H1 (cell line): Measurements from ENCODE around the gene FHIT. TPM values are rescaled to one million over a fixed set of nuclear protein-coding genes. Genes with fewer than 3 reads are reported as not detected.
"Not testable (repeated sequence)": the region's sequence is repeated elsewhere in the genome, so short reads cannot be mapped to it uniquely, and the experiment has no call there.

Experiments used
- CTCF ChIA-PET: fragments of 300-600 bp; sonication (Branson Sonifier 250); formaldehyde crosslinking; loops from one replicate; lab custom pipeline; 2021; ENCODE audit not compliant: partially characterized antibody; lab: Charles Lee
- POLR2A ChIA-PET: fragments of 300-600 bp; sonication (Branson Sonifier 250); formaldehyde crosslinking; loops from one replicate; lab custom pipeline; 2021; ENCODE audit warnings: inconsistent platforms; ENCODE audit not compliant: partially characterized antibody; lab: Charles Lee
- DNase-seq, 2 experiments: peaks; one replicate each; pipeline versions ENCODE4 v3.0.0 to v3.0.0-alpha.2; 2010 to 2022; ENCODE audit warnings: low spot score in 2 of 2, low read depth in 1 of 2, mixed read lengths in 1 of 2
- FAIRE-seq: peaks from 2 replicates; lab custom pipeline; 2011; peaks lifted over from hg19 to GRCh38; lab: Jason Lieb, UNC
- H2AFZ ChIP-seq: 2 replicates; pipeline ENCODE4 v1.8.1; 2012; ENCODE audit warnings: low read length, inconsistent platforms
- H2AK5ac ChIP-seq: 2 replicates; pipeline ENCODE4 v1.6.1; 2013; ENCODE audit warnings: low read depth, low read length
- H2BK120ac ChIP-seq: replicated peaks from 2 replicates; pipeline ENCODE3; 2013; ENCODE audit warnings: low read depth, low read length, inconsistent platforms
- H2BK12ac ChIP-seq: 2 replicates; pipeline ENCODE4 v1.6.1; 2013; ENCODE audit warnings: low read depth, low read length
- H2BK15ac ChIP-seq: 2 replicates; pipeline ENCODE4 v1.6.1; 2013; ENCODE audit warnings: low read length
- H2BK20ac ChIP-seq: 2 replicates; pipeline ENCODE4 v1.6.1; 2013; ENCODE audit warnings: low read length
- H2BK5ac ChIP-seq: 2 replicates; pipeline ENCODE4 v1.6.1; 2013; ENCODE audit warnings: low read depth, low read length
- H3K14ac ChIP-seq: 2 replicates; pipeline ENCODE4 v1.6.1; 2013; ENCODE audit warnings: inconsistent platforms; ENCODE audit not compliant: insufficient read length
- H3K18ac ChIP-seq: 2 replicates; pipeline ENCODE4 v1.6.1; 2013; ENCODE audit warnings: low read length; ENCODE audit errors: extremely low read depth
- H3K23ac ChIP-seq: 2 replicates; pipeline ENCODE4 v1.6.1; 2013; ENCODE audit warnings: inconsistent platforms; ENCODE audit not compliant: insufficient read length
- H3K23me2 ChIP-seq: 2 replicates; pipeline ENCODE4 v1.6.1; 2013; ENCODE audit warnings: low read depth, low read length
- H3K27ac ChIP-seq: 2 replicates; pipeline ENCODE4 v1.6.1; 2011; ENCODE audit warnings: low read depth, low read length, inconsistent platforms
- H3K27me3 ChIP-seq, 4 experiments: replicated peaks in 1 of 4; 1 replicate in 1 of 4; 2 replicates in 3 of 4; pipeline versions ENCODE4 v1.6.1 to v1.8.1; 2011 to 2013; ENCODE audit warnings: low read length in 3 of 4, mild to moderate bottlenecking in 3 of 4, inconsistent platforms in 2 of 4, mixed read lengths in 2 of 4, moderate library complexity in 1 of 4; ENCODE audit not compliant: control insufficient read depth in 3 of 4, insufficient read depth in 3 of 4; ENCODE audit errors: extremely low read depth in 1 of 4
- H3K36me3 ChIP-seq, 4 experiments: 2 replicates each; pipeline versions ENCODE4 v1.6.1 to v1.8.1; 2011 to 2013; ENCODE audit warnings: mild to moderate bottlenecking in 4 of 4, low read length in 3 of 4, moderate library complexity in 2 of 4, control low read depth in 1 of 4, inconsistent platforms in 1 of 4; ENCODE audit not compliant: insufficient read depth in 4 of 4, control insufficient read depth in 2 of 4
- H3K4ac ChIP-seq: replicated peaks from 2 replicates; pipeline ENCODE3; 2013; ENCODE audit warnings: low read length, low read depth, mixed read lengths, inconsistent platforms; ENCODE audit not compliant: insufficient read length
- H3K4me1 ChIP-seq, 4 experiments: replicated peaks in 1 of 4; 1 replicate in 1 of 4; 2 replicates in 3 of 4; pipeline versions ENCODE4 v1.6.1 to v1.8.1; 2011 to 2013; ENCODE audit warnings: low read length in 3 of 4, inconsistent platforms in 2 of 4, mixed read lengths in 1 of 4; ENCODE audit not compliant: insufficient read depth in 4 of 4, control insufficient read depth in 3 of 4
- H3K4me2 ChIP-seq, 2 experiments: 2 replicates each; pipeline versions ENCODE4 v1.6.1 to v1.8.1; 2011 to 2013; ENCODE audit warnings: low read depth in 2 of 2, low read length in 2 of 2, control low read depth in 1 of 2, inconsistent platforms in 1 of 2, mild to moderate bottlenecking in 1 of 2; ENCODE audit not compliant: insufficient read depth in 1 of 2
- H3K4me3 ChIP-seq, 4 experiments: fragments of 200-600, 300-600 bp in 1 of 4; sonication (generic), shearing (Covaris generic), sonication (Bioruptor Twin) in 1 of 4; 2 replicates each; pipeline versions ENCODE4 v1.5.1 to v1.8.1; 2011 to 2016; ENCODE audit warnings: low read length in 4 of 4, low read depth in 3 of 4, control low read depth in 2 of 4, inconsistent platforms in 2 of 4, mild to moderate bottlenecking in 2 of 4, mixed read lengths in 1 of 4, moderate library complexity in 1 of 4; ENCODE audit not compliant: insufficient read depth in 2 of 4; ENCODE audit errors: extremely low read depth in 1 of 4
- H3K56ac ChIP-seq: replicated peaks from 2 replicates; pipeline ENCODE3; 2013; ENCODE audit warnings: low read depth, mild to moderate bottlenecking, mixed read lengths, low read length, inconsistent platforms; ENCODE audit not compliant: insufficient read length
- H3K79me1 ChIP-seq: 2 replicates; pipeline ENCODE4 v1.6.1; 2013; ENCODE audit warnings: low read depth, low read length, control low read depth
- H3K79me2 ChIP-seq, 2 experiments: 2 replicates each; pipeline versions ENCODE4 v1.6.1 to v1.8.1; 2012 to 2013; ENCODE audit warnings: low read length in 2 of 2, mild to moderate bottlenecking in 2 of 2, inconsistent platforms in 1 of 2; ENCODE audit not compliant: insufficient read depth in 2 of 2, control insufficient read depth in 1 of 2
- H3K9ac ChIP-seq, 4 experiments: replicated peaks in 1 of 4; 1 replicate in 1 of 4; 2 replicates in 3 of 4; pipeline versions ENCODE4 v1.6.1 to v1.8.1; 2011 to 2013; ENCODE audit warnings: low read depth in 3 of 4, low read length in 3 of 4, control low read depth in 2 of 4, mild to moderate bottlenecking in 2 of 4, moderate library complexity in 2 of 4, inconsistent platforms in 1 of 4; ENCODE audit errors: extremely low read depth in 1 of 4
- H3K9me3 ChIP-seq, 2 experiments: 2 replicates each; pipeline versions ENCODE4 v1.6.1 to v1.8.1; 2012 to 2013; ENCODE audit warnings: mild to moderate bottlenecking in 2 of 2, moderate library complexity in 2 of 2, control low read depth in 1 of 2, inconsistent platforms in 1 of 2, low read depth in 1 of 2, low read length in 1 of 2, mixed read lengths in 1 of 2; ENCODE audit not compliant: insufficient read depth in 2 of 2
- H4K20me1 ChIP-seq, 2 experiments: replicated peaks in 1 of 2; 2 replicates each; pipeline versions ENCODE3 to v1.8.1; 2011 to 2013; ENCODE audit warnings: inconsistent platforms in 2 of 2, low read length in 2 of 2, mild to moderate bottlenecking in 1 of 2; ENCODE audit not compliant: insufficient read depth in 2 of 2, control insufficient read depth in 1 of 2
- H4K5ac ChIP-seq: 2 replicates; pipeline ENCODE4 v1.6.1; 2013; ENCODE audit warnings: low read length, low read depth, mixed read lengths, inconsistent platforms; ENCODE audit not compliant: insufficient read length
- H4K8ac ChIP-seq: 2 replicates; pipeline ENCODE4 v1.8.0; 2013; ENCODE audit warnings: mild to moderate bottlenecking, moderate library complexity, low read length, inconsistent platforms; ENCODE audit not compliant: insufficient read depth; ENCODE audit errors: extremely low read depth
- H4K91ac ChIP-seq: replicated peaks from 2 replicates; pipeline ENCODE3; 2013; ENCODE audit warnings: low read length, mixed read lengths, inconsistent platforms; ENCODE audit not compliant: insufficient read length
- WGBS, 2 experiments: shearing (Covaris generic) in 1 of 2; methylation state at CpG; one replicate each; pipeline versions ENCODE4 v1.1.6 to v1.1.7; 2013 to 2015; ENCODE audit warnings: low lambda C conversion rate in 2 of 2, mixed read lengths in 2 of 2, inconsistent platforms in 1 of 2, low coverage in 1 of 2, missing lambda C conversion rate in 1 of 2; ENCODE audit not compliant: insufficient replicate concordance in 2 of 2, insufficient coverage in 1 of 2, insufficient read length in 1 of 2; ENCODE audit errors: extremely low coverage in 1 of 2, missing lambda C conversion rate in 1 of 2; 5-methylcytosine and 5-hydroxymethylcytosine counted together
- polyA plus RNA-seq, 7 experiments: library from polyadenylated mRNA; depleted of rRNA in 3 of 7; stranded (reverse) in 5 of 7; unstranded in 2 of 7; fragments of >200 nt in 5 of 7; fragments of 200-250 nt in 2 of 7; gene quantifications; 1 replicate in 5 of 7; 2 replicates in 1 of 7; 4 replicates in 1 of 7; pipeline versions ENCODE4 v1.2.1 to v1.2.3, GENCODE V29; 2011 to 2013; ENCODE audit warnings: missing spikeins in 2 of 7, mixed read lengths in 2 of 7
- total RNA-seq: library from RNA; stranded (reverse); fragmentation: NEBNext Ultra II Directional; extraction: Animal tissue kit (Norgen Biotek cat#: 25700); gene quantifications from 2 replicates; pipeline ENCODE4 v1.2.1, GENCODE V29; 2021

Gene FHIT
- total and polyA plus RNA-seq, 2 of the 8 experiments (the other 6 are each of a cell fraction or from before 2014, with no cell fraction given): 1.2 to 3.2 TPM

GRCh38 chr3:61066222-61066621 lies 185.0 kb downstream of the FHIT start:
- H3K79me2 ChIP-seq, H2BK5ac ChIP-seq, H3K4me1 ChIP-seq, H2AFZ ChIP-seq, H4K20me1 ChIP-seq, H3K4me2 ChIP-seq, H2BK120ac ChIP-seq, H3K56ac ChIP-seq, FAIRE-seq, H3K23me2 ChIP-seq, H2AK5ac ChIP-seq, H3K27ac ChIP-seq, H4K8ac ChIP-seq, H3K4me3 ChIP-seq, H3K9me3 ChIP-seq, H3K36me3 ChIP-seq, H3K4ac ChIP-seq, H4K5ac ChIP-seq, H3K79me1 ChIP-seq, DNase-seq, H3K9ac ChIP-seq, H2BK12ac ChIP-seq, H3K23ac ChIP-seq, POLR2A ChIA-PET, H3K27me3 ChIP-seq, H3K14ac ChIP-seq, H4K91ac ChIP-seq, H2BK15ac ChIP-seq, H3K18ac ChIP-seq, H2BK20ac ChIP-seq: not testable (repeated sequence)
- 95% methylated on average over 2 of the region's 2 CpGs; no CpG with 5 or more reads in 1 of the 2 experiments for WGBS, 2 experiments
- CTCF ChIA-PET: interaction anchor here (0.6 to 1.4 kb wide), 2 partner anchors 311 to 1854 kb away, joined by 3 read pairs; no protein-coding TSS in a partner anchor
